Measurements from ENCODE around the gene POLR2L. TPM values are rescaled to one million over a fixed set of nuclear protein-coding genes. Genes with fewer than 3 reads are reported as not detected.

The POLR2L gene
- total RNA-seq, 4 donors from 2014 or later, result 95.5 to 165 (median 110) TPM

DNA sequence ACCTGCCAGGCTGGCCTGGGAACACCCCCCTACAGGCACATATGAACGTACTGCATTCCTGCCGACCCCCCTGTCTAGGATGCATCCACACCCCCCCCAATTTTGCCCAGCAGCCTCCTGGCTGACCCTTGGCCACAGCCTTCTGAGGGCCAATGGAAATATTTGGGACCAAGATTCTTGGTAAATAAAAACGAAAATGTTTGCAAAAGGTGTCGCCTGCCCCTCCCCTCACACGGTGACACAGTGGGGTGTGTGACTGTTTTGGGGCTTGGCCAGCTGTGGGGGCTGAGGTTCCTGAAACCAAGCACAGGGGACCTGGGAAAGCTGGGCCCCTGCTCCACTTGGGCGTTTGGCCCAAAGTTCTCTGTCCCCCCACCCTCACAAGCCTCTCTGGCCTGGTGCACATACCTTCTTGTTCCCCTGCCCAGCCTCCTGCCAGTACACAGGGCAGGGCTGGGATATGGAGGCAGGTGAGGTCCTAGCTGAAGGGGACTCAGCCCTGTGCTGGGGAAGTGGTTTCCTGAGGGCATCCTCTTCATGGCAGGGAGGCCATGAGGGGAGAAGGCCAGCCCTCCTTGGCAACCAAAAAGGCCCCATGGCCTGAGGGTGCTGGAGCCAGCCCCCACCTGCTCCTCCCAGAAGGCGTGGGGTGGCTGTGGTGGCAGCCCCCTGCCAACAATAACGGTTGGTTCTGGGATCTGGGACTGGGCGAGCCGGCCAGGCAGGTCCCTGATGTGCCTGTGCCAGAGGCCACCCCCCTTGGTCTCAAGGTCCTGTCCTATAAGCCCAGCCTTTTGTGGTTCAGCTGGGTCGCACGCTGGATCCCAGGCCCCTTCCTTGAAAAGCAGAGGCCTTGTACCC lies 16.7 kb downstream of the POLR2L start:
- no peak for DNase-seq (ENCODE audit: low spot score)
- ATAC-seq (ENCODE audit: low FRiP score), result no peak
- TF ChIP-seq CTCF (IDR thresholded peaks at IDR 0.05), result no peak

- no peak for DNase-seq (ENCODE audit: low spot score)
- no peak for ATAC-seq (ENCODE audit: low FRiP score)
- TF ChIP-seq CTCF (IDR thresholded peaks at IDR 0.05), result no peak
Observed at GRCh38 chr11:824942-825341, 17.4 kb downstream of the POLR2L start.

GRCh38 chr11:824292-824880 lies 17.9 kb downstream of the POLR2L start:
- TF ChIP-seq CTCF (IDR thresholded peaks at IDR 0.05), result no peak
- DNase-seq (ENCODE audit: low spot score) (no peak), ATAC-seq (ENCODE audit: low FRiP score) (no peak)

GRCh38 chr11:823441-824291 lies 18.7 kb downstream of the POLR2L start:
- no peak for TF ChIP-seq CTCF (IDR thresholded peaks at IDR 0.05)
- no peak for DNase-seq (ENCODE audit: low spot score)
- ATAC-seq (ENCODE audit: low FRiP score), result no peak

DNA sequence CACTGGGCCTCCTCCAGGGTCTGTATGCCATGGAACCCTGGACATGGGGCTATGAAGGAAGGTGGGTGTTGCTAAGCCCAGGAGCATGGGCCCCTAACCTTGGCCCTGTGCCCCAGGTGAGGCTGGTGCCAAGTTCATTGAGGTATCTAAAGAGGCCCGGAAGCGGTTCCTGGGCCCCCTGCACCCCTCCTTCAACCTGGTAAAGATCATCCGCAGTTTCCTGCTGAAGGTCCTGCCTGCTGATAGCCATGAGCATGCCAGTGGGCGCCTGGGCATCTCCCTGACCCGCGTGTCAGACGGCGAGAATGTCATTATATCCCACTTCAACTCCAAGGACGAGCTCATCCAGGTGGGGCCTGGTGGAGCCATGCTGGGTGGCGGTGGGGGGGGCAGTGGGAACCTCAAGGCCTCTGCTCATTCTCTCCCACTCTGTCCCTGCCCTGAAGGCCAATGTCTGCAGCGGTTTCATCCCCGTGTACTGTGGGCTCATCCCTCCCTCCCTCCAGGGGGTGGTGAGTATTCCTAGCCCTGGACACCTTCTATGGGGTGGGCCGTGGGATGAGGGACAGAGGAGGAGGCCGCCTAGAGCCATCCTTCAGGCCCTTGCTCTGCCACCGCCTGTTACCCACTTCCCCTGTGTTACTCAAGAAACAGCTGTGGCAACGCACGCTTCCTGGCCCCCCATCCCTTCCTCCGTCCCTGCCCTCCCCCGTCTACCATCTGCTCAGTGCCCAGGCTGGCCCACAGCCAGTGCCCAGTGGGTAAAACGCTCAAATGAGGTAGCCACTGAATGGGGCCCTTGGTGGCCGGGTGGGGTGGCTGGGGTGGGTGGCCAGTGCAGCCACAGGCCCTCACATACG lies 20.6 kb downstream of the POLR2L start:
- ATAC-seq (ENCODE audit: low FRiP score), result no peak
- no peak for DNase-seq (ENCODE audit: low spot score)
- TF ChIP-seq CTCF (IDR thresholded peaks at IDR 0.05), result no peak

Measured in omental fat pad (tissue), 4 donors.